Measurements from ENCODE around the gene DNAH14.
"Not testable (repeated sequence)": the region's sequence is repeated elsewhere in the genome, so short reads cannot be mapped to it uniquely, and the experiment has no call there.

DNA sequence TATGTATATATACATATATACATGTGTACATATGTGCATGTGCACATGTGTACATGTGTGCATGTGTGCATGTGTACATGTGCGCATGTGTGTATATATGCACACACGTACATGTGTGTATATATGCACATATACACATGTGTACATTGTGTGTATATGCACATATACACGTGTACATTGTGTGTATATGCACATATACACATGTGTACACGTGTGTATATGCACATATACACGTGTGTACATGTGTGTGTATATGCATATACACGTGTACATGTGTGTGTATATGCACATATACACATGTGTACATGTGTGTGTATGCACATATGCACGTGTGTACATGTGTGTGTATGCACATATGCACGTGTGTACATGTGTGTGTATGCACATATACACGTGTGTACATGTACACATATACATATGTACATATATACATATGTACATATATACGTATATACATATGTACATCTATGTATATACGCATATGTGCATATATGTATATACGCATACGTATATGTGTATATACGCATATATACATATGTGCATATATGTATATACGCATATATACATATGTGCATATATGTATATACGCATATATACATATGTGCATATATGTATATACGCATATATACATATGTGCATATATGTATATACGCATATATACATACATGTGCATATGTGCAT, 405.8 kb downstream of the DNAH14 start:
- TF ChIP-seq BRF1 (IDR thresholded peaks at IDR 0.05; ENCODE audit: borderline replicate concordance, extremely low read depth, insufficient read length); RBM34 (IDR thresholded peaks at IDR 0.05; ENCODE audit: borderline replicate concordance, insufficient read depth, low read length); POLR2A (conservative IDR thresholded peaks at IDR 0.05); CBFB (CRISPR knock-in tag; IDR thresholded peaks at IDR 0.05); ZNF212 (CRISPR knock-in tag; IDR thresholded peaks at IDR 0.05): not testable (repeated sequence)
- TF ChIP-seq, protein P1, sequence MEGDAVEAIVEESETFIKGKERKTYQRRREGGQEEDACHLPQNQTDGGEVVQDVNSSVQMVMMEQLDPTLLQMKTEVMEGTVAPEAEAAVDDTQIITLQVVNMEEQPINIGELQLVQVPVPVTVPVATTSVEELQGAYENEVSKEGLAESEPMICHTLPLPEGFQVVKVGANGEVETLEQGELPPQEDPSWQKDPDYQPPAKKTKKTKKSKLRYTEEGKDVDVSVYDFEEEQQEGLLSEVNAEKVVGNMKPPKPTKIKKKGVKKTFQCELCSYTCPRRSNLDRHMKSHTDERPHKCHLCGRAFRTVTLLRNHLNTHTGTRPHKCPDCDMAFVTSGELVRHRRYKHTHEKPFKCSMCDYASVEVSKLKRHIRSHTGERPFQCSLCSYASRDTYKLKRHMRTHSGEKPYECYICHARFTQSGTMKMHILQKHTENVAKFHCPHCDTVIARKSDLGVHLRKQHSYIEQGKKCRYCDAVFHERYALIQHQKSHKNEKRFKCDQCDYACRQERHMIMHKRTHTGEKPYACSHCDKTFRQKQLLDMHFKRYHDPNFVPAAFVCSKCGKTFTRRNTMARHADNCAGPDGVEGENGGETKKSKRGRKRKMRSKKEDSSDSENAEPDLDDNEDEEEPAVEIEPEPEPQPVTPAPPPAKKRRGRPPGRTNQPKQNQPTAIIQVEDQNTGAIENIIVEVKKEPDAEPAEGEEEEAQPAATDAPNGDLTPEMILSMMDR (IDR thresholded peaks at IDR 0.05 in 2 of 3, conservative IDR thresholded peaks at IDR 0.05 in 1 of 3; ENCODE audit: insufficient read depth in 2 of 3, low read depth in 1 of 3, low read length in 3 of 3), result not testable (repeated sequence)

Data from K562 (cell line).